K562 (cell line): ENCODE measurements around the gene ZBTB9. TPM values are rescaled to one million over a fixed set of nuclear protein-coding genes. Genes with fewer than 3 reads are reported as not detected.

Experiments used
- ATF3 ChIP-seq, 2 experiments: fragments of 450-650 bp in 1 of 2; sonication (generic) in 1 of 2; formaldehyde crosslinking in 1 of 2; IDR thresholded peaks in 1 of 2; conservative IDR thresholded peaks in 1 of 2; 2 replicates each; pipeline versions ENCODE4 v1.6.1 to v1.8.1; 2016 to 2023; ENCODE audit warnings: mild to moderate bottlenecking in 2 of 2, moderate library complexity in 2 of 2, inconsistent platforms in 1 of 2, missing genetic modification reagents in 1 of 2
- FOSL1 ChIP-seq: fragments of 200-800 bp; sonication (Bioruptor generic); conservative IDR thresholded peaks from 2 replicates; pipeline ENCODE4 v1.6.1; 2016; ENCODE audit warnings: missing genetic modification characterization, missing compliant biosample characterization
- MAFF ChIP-seq: IDR thresholded peaks from 2 replicates; pipeline ENCODE4 v1.6.1; 2012; ENCODE audit warnings: low read length, improper control_type of control experiment
- PHF8 ChIP-seq: fragments of 200-600 bp; sonication (generic); IDR thresholded peaks from 2 replicates; pipeline ENCODE4 v1.6.1; 2012; ENCODE audit warnings: mixed run types, mild to moderate bottlenecking, inconsistent platforms, low read length, moderate library complexity, borderline replicate concordance
- PURB ChIP-seq: sonication (generic); formaldehyde crosslinking; IDR thresholded peaks from 2 replicates; pipeline ENCODE4 v1.9.0; 2021; ENCODE audit warnings: low read depth, mild to moderate bottlenecking, missing genetic modification reagents
- TARDBP ChIP-seq: fragments of 450-650 bp; IDR thresholded peaks from 2 replicates; pipeline ENCODE4 v1.6.1; 2016
- TBL1XR1 ChIP-seq, 2 experiments: IDR thresholded peaks; 2 replicates each; pipeline ENCODE4 v1.6.1; 2012; ENCODE audit warnings: improper control_type of control experiment in 2 of 2, low read length in 2 of 2, mild to moderate bottlenecking in 1 of 2
- TEAD1 ChIP-seq, 2 experiments: fragments of 450-650 bp in 1 of 2; sonication (generic) in 1 of 2; formaldehyde crosslinking; IDR thresholded peaks; 2 replicates each; pipeline versions ENCODE4 v1.4.0 to v1.8.0; 2020 to 2022; ENCODE audit warnings: mild to moderate bottlenecking in 2 of 2, missing genetic modification reagents in 1 of 2
- THAP12 ChIP-seq: fragments of 250-450 bp; sonication (Bioruptor Pico); IDR thresholded peaks from 2 replicates; pipeline ENCODE4 v1.9.0; 2021; ENCODE audit warnings: mild to moderate bottlenecking, inconsistent platforms
- THRB ChIP-seq: fragments of 450-650 bp; formaldehyde crosslinking; conservative IDR thresholded peaks from 2 replicates; pipeline ENCODE4 v1.4.0; 2022; ENCODE audit warnings: mild to moderate bottlenecking, missing genetic modification characterization
- ZBTB26 ChIP-seq: fragments of 450-650 bp; formaldehyde crosslinking; IDR thresholded peaks from 2 replicates; pipeline ENCODE4 v1.4.0; 2022; ENCODE audit warnings: missing genetic modification characterization
- ZNF174 ChIP-seq: fragments of 250-450 bp; sonication (Bioruptor Pico); IDR thresholded peaks from 2 replicates; pipeline ENCODE4 v1.4.0; 2020; ENCODE audit warnings: mild to moderate bottlenecking
- ZNF282 ChIP-seq: sonication (generic); formaldehyde crosslinking; IDR thresholded peaks from 2 replicates; pipeline ENCODE4 v1.8.1; 2023; ENCODE audit warnings: missing genetic modification reagents
- ZNF766 ChIP-seq: fragments of 200-800 bp; sonication (Bioruptor generic); conservative IDR thresholded peaks from 2 replicates; pipeline ENCODE4 v1.6.1; 2016; ENCODE audit warnings: missing genetic modification characterization, missing compliant biosample characterization
- ZNF830 ChIP-seq: fragments of 250-450 bp; sonication (Bioruptor Pico); IDR thresholded peaks from 2 replicates; pipeline ENCODE4 v1.5.0; 2021; ENCODE audit warnings: mild to moderate bottlenecking
- polyA plus RNA-seq, 8 experiments: library from polyadenylated mRNA; depleted of rRNA in 4 of 8; stranded (reverse) in 5 of 8; unstranded in 3 of 8; fragments of >200 nt; fragmentation: Nextera tagmentation in 2 of 8; fragmentation: Illumina TruSeq in 1 of 8; extraction: Ambion mirVana in 2 of 8; extraction: Trizol in 1 of 8; gene quantifications; 2 replicates each; pipeline versions ENCODE4 v1.2.1 to v1.2.3, GENCODE V29; 2011 to 2014; ENCODE audit warnings: inconsistent platforms in 1 of 8, missing spikeins in 1 of 8
- total RNA-seq, 7 experiments: library from RNA; depleted of rRNA in 6 of 7; stranded (reverse); fragments of >200 nt in 6 of 7; fragmentation: Illumina TruSeq in 2 of 7; extraction: Trizol in 2 of 7; gene quantifications; 2 replicates each; pipeline versions ENCODE4 v1.2.1 to v1.2.3, GENCODE V29; 2011 to 2021; ENCODE audit warnings: low replicate concordance in 1 of 7
- TF ChIP-seq, protein P1 (sequence below): fragments of 200-400 bp; formaldehyde crosslinking; IDR thresholded peaks from 2 replicates; pipeline ENCODE4 v1.6.1; 2017; ENCODE audit warnings: mild to moderate bottlenecking, low read depth, low read length, moderate library complexity
- TF ChIP-seq, protein P2 (sequence below): sonication (generic); formaldehyde crosslinking; IDR thresholded peaks from 2 replicates; pipeline ENCODE4 v1.8.0; 2022; ENCODE audit warnings: mild to moderate bottlenecking, missing genetic modification reagents

ZBTB9 gene
- total and polyA plus RNA-seq, 9 of the 15 experiments (the other 6 are each of a cell fraction or from before 2014, with no cell fraction given), result 1.9 to 19.5 (median 10.4) TPM

GRCh38 chr6:33433544-33434191, 20.7 kb upstream of the ZBTB9 start (continued):
- TF ChIP-seq ZBTB26 (CRISPR knock-in tag) (peak; percentile 75), PURB (CRISPR knock-in tag) (no peak), ZNF282 (CRISPR knock-in tag) (no peak), ZNF174 (CRISPR knock-in tag) (no peak), ZNF766 (no peak), ATF3 (IDR thresholded peaks at IDR 0.05) (0 out of 2 replicates have a peak, but pooled peaks have one; percentile 20), ATF3 (CRISPR knock-in tag; conservative IDR thresholded peaks at IDR 0.05) (no peak), TARDBP (no peak), TBL1XR1 (IDR thresholded peaks at IDR 0.05; ENCODE audit: low read length in 2 of 2) (no peak), TEAD1 (CRISPR knock-in tag; IDR thresholded peaks at IDR 0.05) (no peak), ZNF830 (CRISPR knock-in tag) (no peak), FOSL1 (tag) (no peak), THRB (CRISPR knock-in tag) (peak; percentile 67; the same call in 1 of the 2 replicates), THAP12 (CRISPR knock-in tag) (no peak), MAFF (no peak), PHF8 (no peak)
- TF ChIP-seq, protein P1, sequence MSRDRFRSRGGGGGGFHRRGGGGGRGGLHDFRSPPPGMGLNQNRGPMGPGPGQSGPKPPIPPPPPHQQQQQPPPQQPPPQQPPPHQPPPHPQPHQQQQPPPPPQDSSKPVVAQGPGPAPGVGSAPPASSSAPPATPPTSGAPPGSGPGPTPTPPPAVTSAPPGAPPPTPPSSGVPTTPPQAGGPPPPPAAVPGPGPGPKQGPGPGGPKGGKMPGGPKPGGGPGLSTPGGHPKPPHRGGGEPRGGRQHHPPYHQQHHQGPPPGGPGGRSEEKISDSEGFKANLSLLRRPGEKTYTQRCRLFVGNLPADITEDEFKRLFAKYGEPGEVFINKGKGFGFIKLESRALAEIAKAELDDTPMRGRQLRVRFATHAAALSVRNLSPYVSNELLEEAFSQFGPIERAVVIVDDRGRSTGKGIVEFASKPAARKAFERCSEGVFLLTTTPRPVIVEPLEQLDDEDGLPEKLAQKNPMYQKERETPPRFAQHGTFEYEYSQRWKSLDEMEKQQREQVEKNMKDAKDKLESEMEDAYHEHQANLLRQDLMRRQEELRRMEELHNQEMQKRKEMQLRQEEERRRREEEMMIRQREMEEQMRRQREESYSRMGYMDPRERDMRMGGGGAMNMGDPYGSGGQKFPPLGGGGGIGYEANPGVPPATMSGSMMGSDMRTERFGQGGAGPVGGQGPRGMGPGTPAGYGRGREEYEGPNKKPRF, result no peak
- TF ChIP-seq, protein P2, sequence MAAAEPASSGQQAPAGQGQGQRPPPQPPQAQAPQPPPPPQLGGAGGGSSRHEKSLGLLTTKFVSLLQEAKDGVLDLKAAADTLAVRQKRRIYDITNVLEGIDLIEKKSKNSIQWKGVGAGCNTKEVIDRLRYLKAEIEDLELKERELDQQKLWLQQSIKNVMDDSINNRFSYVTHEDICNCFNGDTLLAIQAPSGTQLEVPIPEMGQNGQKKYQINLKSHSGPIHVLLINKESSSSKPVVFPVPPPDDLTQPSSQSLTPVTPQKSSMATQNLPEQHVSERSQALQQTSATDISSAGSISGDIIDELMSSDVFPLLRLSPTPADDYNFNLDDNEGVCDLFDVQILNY (CRISPR knock-in tag), result no peak
